HG03175 (cell line): ENCODE results near the gene CRKL.
"Not testable (repeated sequence)": the region's sequence is repeated elsewhere in the genome, so short reads cannot be mapped to it uniquely, and the experiment has no call there.

Experiments
- ATAC-seq: cut with Tn5 transposase; IDR thresholded peaks from one replicate; pipeline ENCODE4 v1.9.1; 2021; ENCODE audit warnings: mild to moderate bottlenecking, moderate library complexity; ENCODE audit not compliant: unreplicated experiment

Gene CRKL

DNA sequence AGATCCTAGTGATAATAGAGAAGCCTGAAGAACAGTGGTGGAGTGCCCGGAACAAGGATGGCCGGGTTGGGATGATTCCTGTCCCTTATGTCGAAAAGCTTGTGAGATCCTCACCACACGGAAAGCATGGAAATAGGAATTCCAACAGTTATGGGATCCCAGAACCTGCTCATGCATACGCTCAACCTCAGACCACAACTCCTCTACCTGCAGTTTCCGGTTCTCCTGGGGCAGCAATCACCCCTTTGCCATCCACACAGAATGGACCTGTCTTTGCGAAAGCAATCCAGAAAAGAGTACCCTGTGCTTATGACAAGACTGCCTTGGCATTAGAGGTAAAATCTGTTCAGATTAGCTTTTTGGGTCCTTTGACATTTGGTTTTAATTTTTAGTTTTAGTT, 16.7 kb downstream of the CRKL start:
- no peak for ATAC-seq

GRCh38 chr22:20935049-20935448, 17.8 kb downstream of the CRKL start:
- not testable (repeated sequence) for ATAC-seq

DNA sequence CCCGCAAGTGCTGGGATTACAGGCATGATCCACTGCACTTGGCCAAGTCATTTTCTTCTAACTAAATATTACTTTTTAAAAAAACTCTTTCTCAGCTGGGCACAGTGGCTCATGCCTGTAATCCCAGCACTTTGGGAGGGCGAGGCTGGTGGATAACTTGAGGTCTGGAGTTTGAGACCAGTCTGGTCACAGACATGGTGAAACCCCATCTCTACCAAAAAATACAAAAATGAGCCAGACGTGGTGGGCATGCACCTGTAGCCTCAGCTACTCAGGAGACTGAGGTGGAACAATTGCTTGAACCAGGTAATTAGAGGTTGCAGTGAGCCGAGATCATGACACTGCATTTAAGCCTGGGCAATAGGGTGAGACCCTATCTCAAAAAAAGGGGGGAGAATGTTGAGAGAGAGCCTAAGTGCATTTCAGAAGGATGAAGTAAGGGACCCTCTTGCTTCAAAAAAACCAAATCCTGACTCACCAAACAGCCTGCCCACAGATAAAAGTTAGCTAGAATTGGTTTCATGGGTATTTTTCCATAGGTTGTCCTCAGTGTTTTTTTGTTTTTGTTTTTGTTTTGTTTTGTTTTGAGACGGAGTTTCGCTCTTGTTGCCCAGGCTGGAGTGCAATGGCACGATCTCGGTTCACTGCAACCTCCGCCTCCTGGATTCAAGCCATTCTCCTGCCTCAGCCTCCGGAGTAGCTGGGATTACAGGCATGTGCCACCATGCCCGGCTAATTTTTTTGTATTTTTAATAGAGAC, 18.8 kb downstream of the CRKL start:
- not testable (repeated sequence) for ATAC-seq

GRCh38 chr22:20937031-20937793, 20.0 kb downstream of the CRKL start:
- no peak for ATAC-seq

GRCh38 chr22:20937794-20938671, 20.8 kb downstream of the CRKL start:
- no peak for ATAC-seq

GRCh38 chr22:20939457-20940185, 22.4 kb downstream of the CRKL start:
- not testable (repeated sequence) for ATAC-seq

DNA sequence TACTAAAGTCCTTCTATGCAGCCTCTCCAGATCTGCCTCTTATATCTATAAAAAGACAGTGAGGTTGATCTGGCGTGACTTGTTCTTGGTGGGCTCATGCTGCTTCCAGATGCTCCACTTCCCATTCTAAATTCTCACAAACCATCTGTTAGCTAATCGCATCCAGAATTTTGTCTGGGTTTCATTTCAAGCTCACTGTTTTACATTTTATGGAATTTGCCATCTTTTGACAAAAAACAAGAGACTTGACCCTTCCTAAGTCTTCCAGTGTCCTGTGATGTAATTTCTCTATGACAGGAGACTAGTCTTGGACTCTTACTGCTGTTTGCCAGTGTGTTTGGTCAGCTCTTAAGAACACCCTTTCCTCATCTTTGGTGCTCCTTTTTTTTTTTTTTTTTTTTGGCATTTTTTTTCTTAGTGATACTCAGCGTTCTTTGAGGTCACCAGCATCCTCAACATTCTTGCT, 23.0 kb downstream of the CRKL start:
- no peak for ATAC-seq

GRCh38 chr22:20940904-20941385, 23.7 kb downstream of the CRKL start:
- no peak for ATAC-seq

GRCh38 chr22:20942203-20942902, 25.1 kb downstream of the CRKL start:
- not testable (repeated sequence) for ATAC-seq

GRCh38 chr22:20943104-20943933, 26.1 kb downstream of the CRKL start:
- ATAC-seq, result no peak

DNA sequence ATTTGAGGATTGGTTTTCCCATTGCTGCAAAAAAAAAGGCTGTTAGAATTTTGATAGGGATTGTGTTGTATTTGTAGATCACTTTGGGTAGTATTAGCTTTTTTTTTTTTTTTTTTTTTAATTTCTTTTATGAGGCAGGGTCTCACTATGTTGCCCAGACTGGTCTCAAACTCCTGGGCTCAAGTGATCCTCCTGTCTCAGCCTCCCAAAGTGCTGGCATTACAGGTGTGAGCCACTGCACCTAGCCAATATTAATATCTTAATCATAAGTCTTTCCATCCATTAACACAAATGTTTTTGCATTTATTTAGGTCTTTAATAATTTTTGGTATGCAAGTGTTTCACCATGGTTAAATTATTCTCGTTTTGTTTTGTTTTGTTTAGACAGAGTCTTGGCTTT, 26.8 kb downstream of the CRKL start:
- no peak for ATAC-seq

- no peak for ATAC-seq
Observed at GRCh38 chr22:20945578-20945934, 28.3 kb downstream of the CRKL start.

GRCh38 chr22:20946080-20946986, 29.1 kb downstream of the CRKL start:
- ATAC-seq, result no peak

GRCh38 chr22:20946991-20947390, 29.8 kb downstream of the CRKL start:
- ATAC-seq, result no peak

- ATAC-seq, result no peak
Observed at GRCh38 chr22:20948450-20948849, 31.2 kb downstream of the CRKL start.

GRCh38 chr22:20948989-20949388, 31.8 kb downstream of the CRKL start:
- no peak for ATAC-seq

GRCh38 chr22:20949698-20950183, 32.5 kb downstream of the CRKL start:
- no peak for ATAC-seq
